Measurements from ENCODE around the gene BEAN1.

DNA sequence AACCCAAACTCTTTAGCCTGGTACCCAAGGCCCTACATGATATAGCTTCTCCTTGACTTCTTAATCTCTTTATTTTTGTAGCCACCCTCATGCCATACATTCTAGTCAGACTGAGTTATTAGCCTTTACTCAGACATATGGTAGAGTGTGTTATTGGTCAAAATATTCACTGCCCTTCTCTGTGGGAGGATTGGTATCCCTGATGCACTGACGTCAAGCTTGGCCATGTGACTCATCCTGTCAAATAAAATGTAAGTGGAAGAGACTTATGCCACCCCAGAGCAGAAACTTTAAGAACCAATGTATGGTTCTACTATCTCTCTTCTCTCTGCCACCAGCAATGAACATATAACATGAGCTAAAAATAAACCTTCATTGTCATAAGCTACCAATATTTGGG lies 12.2 kb upstream of the BEAN1 start:
- TF ChIP-seq, protein P1, sequence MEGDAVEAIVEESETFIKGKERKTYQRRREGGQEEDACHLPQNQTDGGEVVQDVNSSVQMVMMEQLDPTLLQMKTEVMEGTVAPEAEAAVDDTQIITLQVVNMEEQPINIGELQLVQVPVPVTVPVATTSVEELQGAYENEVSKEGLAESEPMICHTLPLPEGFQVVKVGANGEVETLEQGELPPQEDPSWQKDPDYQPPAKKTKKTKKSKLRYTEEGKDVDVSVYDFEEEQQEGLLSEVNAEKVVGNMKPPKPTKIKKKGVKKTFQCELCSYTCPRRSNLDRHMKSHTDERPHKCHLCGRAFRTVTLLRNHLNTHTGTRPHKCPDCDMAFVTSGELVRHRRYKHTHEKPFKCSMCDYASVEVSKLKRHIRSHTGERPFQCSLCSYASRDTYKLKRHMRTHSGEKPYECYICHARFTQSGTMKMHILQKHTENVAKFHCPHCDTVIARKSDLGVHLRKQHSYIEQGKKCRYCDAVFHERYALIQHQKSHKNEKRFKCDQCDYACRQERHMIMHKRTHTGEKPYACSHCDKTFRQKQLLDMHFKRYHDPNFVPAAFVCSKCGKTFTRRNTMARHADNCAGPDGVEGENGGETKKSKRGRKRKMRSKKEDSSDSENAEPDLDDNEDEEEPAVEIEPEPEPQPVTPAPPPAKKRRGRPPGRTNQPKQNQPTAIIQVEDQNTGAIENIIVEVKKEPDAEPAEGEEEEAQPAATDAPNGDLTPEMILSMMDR (IDR thresholded peaks at IDR 0.05; ENCODE audit: low read depth, low read length, poor library complexity, severe bottlenecking), result no peak
- TF ChIP-seq EZH2phosphoT487 (IDR thresholded peaks at IDR 0.05; ENCODE audit: borderline replicate concordance, low read length), result no peak

Data from DOHH2 (cell line).